HK-2 (cell line): ENCODE measurements around the gene PFKFB4.

ENCODE experiments used
- DNase-seq: peaks from one replicate; pipeline ENCODE4 v3.0.0-alpha.2; 2018; ENCODE audit not compliant: unreplicated experiment

Gene PFKFB4

DNA sequence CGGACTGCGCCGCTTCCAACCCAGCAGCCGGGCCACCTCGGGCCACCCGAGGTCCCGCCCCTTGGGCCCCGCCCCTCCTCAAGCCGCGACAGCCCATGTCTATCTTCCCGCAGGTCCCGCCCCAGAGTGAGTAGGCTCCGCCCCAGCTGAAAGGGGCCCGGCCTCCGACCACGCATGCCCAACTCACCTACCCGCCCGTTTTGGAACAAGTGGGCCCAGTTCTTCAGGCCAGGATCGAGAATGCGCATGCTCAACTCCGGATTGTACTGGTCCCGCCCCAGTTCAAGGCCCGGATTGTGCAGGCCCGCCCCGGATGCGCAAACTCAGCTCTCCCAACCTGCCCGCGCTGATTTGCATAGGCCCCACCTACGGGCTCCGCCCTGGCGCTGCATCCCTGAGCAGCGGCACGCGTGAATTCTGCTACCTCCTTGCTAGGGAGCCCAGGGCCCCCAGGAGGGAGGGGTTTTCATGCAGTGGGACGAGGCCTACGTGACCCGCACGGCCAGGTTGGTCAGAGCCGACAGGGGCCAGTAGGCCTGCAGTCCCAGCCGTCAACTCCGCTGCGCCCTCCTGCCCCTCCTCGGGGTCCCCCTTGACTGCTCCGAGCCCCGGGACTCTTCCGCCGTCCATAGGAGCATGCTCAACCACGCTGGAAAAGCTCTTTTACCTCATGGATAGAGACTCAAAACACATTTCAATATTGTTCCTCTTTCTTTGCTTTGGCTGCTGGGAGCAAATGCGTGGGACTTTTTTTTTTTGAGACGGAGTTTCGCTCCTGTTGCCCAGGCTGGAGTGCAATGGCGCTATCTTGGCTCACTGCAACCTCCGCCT, at the start of gene PFKFB4:
Gene PFKFB4, minus strand, starts transcription at position 8 of the 831 bp plus-strand sequence. CDS start 26 bp downstream, outside the sequence.
- peak; percentile 98 for DNase-seq

GRCh38 chr3:48601622-48601994, 45.0 kb upstream of the PFKFB4 start:
- DNase-seq, result no peak

DNA sequence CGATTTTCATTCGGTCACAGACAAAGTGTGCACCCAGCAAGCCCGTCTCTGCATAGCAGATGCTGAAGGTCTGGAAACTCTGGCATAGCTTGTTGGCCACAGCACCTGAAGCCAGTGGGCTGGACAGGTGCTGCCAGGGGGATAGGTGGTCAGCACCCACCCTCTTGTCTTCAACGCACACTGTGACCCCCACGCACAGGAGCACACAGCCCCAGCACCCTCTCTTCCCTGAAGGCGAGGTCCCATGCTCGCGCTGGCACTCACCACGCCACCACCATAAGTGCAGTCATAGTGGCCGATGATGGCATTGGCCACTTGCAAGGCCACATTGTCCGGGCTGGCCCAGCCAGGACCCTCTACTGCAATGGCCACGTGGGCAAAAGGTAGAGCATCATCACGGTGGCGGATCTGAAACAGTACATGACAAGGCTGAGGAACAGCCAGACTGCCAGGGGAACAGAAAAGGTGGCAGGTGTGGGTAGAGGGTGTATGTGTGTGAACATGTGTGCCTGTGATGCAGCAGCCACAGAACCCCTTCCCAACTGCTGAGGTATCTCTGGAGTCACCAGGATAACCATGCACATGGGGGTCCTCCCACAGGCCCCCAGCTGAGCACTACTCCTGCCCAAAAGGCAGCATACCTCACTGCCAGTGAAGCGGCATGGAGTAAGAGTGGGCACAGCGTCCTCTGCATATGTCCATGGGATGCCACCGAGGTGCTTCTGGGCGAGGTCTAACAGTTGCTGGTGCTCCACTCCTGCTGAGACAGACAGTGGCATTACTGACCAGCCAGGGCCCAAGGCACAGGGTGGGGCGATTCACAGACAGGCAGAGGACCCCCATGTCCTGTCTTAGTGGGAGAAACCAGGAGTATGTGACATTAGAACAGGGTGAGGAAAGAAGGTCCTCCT, 44.4 kb upstream of the PFKFB4 start:
- no peak for DNase-seq

- no peak for DNase-seq
These were observed 43.1 kb upstream of the PFKFB4 start for GRCh38 chr3:48599509-48600285.

GRCh38 chr3:48599077-48599501, 42.5 kb upstream of the PFKFB4 start:
- no peak for DNase-seq

GRCh38 chr3:48598323-48599076, 41.9 kb upstream of the PFKFB4 start:
- no peak for DNase-seq

DNA sequence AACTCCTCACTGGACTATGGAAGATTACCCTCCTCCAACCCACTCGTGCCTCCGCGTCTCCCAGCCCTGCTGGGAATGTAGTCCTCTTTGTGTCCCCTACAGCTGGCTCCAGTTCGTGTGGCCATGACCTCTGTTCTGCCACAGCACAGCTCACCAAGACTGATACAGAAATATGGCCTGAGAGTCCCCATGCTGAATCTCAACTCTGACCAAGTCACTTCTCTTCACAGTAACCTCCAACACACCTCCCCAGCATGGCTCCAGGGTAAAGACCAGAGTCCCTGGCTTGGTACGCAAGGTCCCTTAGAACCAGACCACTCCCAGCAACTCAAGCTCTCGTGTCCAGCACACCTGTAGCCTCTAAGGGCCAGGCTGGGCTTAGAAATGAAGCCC, 40.8 kb upstream of the PFKFB4 start:
- no peak for DNase-seq

GRCh38 chr3:48596676-48597407, 40.2 kb upstream of the PFKFB4 start:
- DNase-seq, result no peak

DNA sequence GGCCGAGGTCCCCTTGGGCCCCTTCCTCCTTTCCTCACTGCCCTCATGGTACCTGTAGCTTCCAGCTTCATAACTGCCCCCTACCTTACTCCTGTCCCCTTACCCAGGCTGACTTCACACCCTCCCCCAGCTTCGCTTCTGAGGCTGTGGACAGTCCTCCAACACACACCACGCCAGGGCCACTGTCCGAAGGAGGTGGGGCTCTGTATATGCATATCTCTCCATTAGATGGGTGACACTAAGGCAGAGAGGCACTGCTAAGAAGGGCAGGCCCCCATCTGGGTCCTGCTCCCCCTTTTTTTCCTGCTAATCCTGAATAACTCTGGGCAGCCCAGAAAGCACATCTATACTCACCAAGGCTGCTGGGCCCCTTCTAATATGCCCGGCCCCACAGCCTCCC, 39.6 kb upstream of the PFKFB4 start:
- DNase-seq, result no peak

DNA sequence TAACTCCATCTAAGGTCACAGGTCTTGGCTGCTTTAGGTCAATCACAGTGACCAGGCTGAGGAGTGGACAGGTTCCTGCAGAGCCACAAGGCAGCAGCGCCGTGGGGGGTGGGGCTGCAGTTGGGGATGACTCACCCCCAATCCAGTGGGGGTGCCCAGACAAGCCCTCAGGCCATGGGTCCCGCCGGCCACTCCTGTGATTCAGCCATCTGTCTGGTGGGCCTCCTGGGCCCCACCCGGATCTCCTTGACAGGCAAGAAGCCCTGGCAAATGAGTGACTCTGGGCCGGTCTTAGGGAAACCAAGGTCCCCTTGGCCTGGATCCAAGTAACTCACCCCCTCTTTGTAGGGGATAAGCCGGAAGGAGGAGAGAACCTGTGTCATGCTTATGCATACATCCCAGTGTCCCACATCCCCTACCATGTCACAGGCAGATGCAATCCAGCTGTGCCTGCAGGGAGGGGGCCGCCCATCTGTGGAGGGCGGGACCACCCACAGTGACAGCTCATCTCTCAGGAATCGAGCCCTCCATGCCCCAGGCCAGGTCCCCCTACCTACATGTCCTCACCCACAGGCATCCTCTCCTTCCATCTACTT, 39.0 kb upstream of the PFKFB4 start:
- DNase-seq, result peak; percentile 95

DNA sequence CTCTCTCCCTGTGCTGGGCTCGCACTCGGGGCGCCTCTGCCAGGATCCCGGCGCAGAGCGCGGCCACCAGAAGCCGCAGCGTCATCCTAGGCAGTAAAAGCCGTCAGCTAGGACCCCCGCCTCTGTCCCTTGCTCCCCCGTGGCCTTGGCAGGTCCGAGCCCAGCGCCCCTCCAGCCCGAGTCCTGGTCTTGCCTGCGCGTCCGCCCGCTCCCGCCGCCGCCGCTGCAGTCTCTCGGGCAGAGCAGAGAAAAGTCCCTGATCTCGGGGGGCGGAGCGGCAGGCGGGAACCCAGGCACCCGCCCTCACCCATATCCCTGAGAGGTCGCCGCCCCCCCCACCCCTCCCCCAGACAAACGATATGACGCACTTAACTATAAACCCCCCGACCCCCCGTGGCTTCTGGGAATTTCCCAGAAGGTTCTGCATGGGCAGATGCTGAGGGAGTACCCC, 38.5 kb upstream of the PFKFB4 start, which contains the start of gene COL7A1:
Gene COL7A1, minus strand, starts transcription at position 255 of the 451 bp plus-strand sequence. Its CDS starts 170 bp downstream, at position 85.
- no peak for DNase-seq

DNA sequence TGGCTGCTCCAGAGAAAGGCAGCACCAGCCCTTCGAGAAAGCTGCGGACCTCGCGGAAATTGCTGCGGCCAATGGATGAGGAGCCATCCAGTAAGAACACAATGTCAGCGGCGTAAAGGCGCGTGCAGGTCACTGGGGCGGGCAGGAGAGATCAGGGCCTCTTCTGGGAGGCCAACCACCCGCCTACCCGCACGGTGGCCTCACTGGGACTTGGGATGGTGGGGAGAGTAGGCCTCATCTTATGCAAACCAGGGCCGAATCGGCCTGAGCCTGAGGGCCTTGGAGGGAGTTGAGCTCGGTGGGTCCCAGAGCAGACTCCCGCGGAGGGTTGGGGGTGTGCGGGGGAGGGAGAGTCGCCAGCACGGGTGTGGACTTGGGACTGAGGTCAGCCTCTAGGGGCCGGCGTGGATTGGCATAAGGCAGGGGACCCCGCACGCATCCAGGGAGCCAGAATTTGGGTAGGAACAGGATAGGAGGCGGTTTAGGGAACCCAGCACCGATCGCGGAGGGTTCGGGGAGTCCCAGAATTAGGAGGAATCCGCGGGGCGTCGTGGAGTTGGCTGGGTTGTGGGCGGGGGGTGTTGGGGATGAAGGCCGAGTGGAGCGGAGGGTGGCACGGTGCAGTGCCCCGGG, 37.9 kb upstream of the PFKFB4 start:
- DNase-seq, result peak; percentile 25

- DNase-seq, result no peak
These were observed 36.7 kb upstream of the PFKFB4 start for GRCh38 chr3:48593337-48593736.

GRCh38 chr3:48592519-48593087, 36.0 kb upstream of the PFKFB4 start:
- DNase-seq, result peak; percentile 22

- no peak for DNase-seq
These were observed 35.4 kb upstream of the PFKFB4 start for GRCh38 chr3:48591886-48592518.

DNA sequence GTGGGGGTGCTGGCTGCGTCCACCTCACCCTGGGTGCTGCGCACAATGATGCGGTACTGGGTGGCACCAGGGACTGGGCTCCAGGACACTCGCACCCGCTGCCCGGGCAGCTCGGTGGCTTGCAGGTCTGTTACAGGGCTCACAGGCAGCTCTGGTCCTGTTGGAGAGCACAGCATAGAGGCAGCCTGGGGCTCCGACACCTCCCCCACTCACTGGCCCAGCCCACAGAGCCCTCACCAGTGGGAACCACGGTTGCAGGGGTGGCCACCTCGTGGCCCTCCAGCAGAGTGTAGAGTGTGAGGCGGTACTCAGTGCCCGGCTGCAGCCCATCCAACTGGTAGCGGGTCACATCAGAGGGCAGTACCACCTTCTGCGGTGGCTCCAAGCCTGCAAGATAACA, 34.8 kb upstream of the PFKFB4 start:
- DNase-seq, result no peak

GRCh38 chr3:48588230-48588629, 31.6 kb upstream of the PFKFB4 start:
- DNase-seq, result no peak

DNA sequence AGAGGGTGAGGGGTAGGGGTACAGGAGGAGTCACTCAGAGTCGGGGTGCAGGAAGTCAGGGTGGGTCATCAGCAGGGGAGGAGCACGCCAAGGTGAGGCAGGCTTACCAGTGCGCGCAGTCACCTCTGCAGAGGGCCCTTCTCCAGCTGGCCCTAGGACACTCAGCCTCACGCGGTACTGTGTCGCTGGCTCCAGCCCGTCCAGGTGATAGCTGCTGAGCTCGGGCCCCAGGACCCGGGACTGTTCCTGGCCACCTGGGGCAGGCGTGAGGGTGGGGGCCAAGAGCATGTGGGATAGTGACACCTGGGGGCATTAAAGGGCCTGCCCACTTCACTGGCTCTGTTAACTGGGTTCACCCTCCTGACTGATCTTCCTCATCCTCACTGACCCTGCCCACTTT, 31.1 kb upstream of the PFKFB4 start:
- no peak for DNase-seq

GRCh38 chr3:48585411-48585810, 28.8 kb upstream of the PFKFB4 start:
- no peak for DNase-seq
